Measurements from ENCODE around the gene CHD2.

Gene CHD2

DNA sequence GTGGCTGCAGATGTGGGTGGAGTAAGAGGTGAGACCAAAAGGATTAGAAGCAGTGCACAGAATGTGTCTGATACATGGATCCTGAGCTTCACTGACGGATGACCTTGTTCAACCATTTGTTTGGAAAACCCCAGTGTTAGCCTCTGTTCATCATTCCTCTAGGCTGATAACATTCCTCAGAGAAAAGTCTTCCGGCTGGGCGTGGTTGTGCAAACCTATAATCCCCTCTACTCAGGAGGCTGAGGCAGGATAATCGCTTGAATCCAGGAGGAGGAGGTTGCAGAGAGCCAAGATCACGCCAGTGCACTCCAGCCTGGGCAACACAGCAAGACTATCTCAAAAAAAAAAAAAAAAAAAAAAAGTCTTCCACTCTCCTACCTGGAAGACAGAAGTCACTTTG, 23.1 kb upstream of the CHD2 start:
- TF ChIP-seq, protein P1, sequence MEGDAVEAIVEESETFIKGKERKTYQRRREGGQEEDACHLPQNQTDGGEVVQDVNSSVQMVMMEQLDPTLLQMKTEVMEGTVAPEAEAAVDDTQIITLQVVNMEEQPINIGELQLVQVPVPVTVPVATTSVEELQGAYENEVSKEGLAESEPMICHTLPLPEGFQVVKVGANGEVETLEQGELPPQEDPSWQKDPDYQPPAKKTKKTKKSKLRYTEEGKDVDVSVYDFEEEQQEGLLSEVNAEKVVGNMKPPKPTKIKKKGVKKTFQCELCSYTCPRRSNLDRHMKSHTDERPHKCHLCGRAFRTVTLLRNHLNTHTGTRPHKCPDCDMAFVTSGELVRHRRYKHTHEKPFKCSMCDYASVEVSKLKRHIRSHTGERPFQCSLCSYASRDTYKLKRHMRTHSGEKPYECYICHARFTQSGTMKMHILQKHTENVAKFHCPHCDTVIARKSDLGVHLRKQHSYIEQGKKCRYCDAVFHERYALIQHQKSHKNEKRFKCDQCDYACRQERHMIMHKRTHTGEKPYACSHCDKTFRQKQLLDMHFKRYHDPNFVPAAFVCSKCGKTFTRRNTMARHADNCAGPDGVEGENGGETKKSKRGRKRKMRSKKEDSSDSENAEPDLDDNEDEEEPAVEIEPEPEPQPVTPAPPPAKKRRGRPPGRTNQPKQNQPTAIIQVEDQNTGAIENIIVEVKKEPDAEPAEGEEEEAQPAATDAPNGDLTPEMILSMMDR (conservative IDR thresholded peaks at IDR 0.05; ENCODE audit: low read depth, low read length): no peak
- no peak for DNase-seq (ENCODE audit: low read depth)
- H3K4me3 ChIP-seq (ENCODE audit: low read depth, low read length): no peak overlapping the region

GRCh38 chr15:92877416-92877815, 22.7 kb upstream of the CHD2 start:
- no peak for DNase-seq (ENCODE audit: low read depth)
- TF ChIP-seq, protein P1 (conservative IDR thresholded peaks at IDR 0.05; ENCODE audit: low read depth, low read length): no peak
- no peak overlapping the region for H3K4me3 ChIP-seq (ENCODE audit: low read depth, low read length)

DNA sequence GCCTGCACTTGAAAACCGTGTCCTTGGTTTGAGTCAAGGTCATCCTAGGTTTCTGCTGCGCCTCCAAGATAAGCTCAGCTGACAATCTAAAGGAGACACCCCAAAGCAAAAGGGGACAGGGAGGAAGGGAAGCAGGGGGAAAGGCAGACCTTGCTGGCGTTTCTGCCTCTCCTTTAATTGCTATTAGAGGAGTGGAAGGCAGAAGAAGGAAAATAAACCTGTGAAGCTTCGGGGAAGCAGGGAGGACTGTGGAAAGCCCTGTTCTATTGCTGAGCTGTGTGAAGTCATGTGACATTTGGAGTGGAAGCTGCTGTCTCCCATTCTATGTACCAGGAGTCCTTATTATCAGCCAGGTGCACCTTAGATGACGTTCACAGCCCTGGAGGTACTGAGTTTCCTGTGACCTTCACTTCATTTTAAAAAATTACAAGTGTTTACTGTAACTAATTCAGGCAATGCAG, 21.5 kb upstream of the CHD2 start:
- TF ChIP-seq, protein P1 (conservative IDR thresholded peaks at IDR 0.05; ENCODE audit: low read depth, low read length): no peak
- H3K4me3 ChIP-seq (ENCODE audit: low read depth, low read length): no peak overlapping the region
- no peak for DNase-seq (ENCODE audit: low read depth)

DNA sequence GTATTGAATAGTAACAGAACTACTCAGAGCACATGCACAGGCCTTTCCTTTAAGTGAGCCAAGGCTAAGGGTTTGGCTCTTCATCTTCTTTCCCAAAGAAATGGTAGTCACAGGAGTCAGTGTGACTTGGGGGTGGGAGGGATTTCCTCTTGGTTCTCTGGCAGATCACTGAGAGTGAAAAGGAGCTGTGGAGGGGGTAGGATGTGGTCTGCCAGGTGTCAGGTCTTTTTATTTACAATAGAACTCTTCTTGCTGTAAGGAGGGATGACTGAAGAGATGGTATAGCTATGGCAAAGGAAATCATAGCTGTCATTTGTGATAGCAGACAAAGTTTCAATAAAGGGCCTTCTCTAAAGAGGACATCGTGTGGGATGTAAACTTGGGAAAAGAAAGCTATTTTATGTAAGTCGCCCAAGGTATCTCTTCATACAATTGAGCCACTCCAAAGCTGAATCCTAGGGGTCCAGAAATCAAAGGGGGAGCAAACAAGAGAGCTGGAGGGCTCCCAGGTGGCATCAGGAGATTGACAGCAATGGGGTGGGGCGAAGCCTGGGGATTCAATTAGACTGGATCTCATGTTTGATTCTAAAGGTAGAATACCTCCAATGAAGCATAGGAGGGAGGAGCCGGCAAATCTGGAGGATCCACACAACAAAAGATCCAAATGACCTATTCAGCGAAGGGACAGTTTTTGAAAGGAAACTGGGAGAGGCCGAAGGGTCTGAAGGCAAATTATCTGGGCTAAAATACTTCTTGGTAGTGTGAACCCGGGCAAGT, 20.0 kb upstream of the CHD2 start:
- H3K4me3 ChIP-seq (ENCODE audit: low read depth, low read length): no peak overlapping the region

DNA sequence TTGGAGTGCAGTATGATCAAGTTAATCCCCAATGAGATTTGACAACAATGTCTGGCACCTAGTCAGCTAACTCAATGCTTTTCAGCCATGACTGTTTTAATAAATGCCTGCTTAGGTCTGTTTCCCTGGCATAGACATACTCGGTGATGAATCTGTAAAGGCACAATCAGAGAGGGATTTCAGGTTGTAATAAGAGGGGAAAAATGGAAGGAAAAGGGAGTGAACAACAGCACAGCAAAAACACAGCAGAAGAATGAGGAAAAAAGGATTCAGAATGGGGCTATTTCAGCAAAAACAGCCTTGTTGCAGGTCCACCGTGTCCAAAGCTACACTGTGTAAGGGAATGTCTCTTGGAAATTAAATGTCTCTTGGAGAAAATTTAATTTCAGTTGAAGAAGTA, 19.3 kb upstream of the CHD2 start:
- TF ChIP-seq, protein P1 (conservative IDR thresholded peaks at IDR 0.05; ENCODE audit: low read depth, low read length): no peak
- no peak overlapping the region for H3K4me3 ChIP-seq (ENCODE audit: low read depth, low read length)
- no peak for DNase-seq (ENCODE audit: low read depth)

More for the DNA sequence above, 20.0 kb upstream of the CHD2 start:
- DNase-seq (ENCODE audit: low read depth): no peak
- TF ChIP-seq, protein P1 (conservative IDR thresholded peaks at IDR 0.05; ENCODE audit: low read depth, low read length): no peak

- TF ChIP-seq, protein P1 (conservative IDR thresholded peaks at IDR 0.05; ENCODE audit: low read depth, low read length): no peak
- H3K4me3 ChIP-seq (ENCODE audit: low read depth, low read length): no peak overlapping the region
- peak; percentile 36 for DNase-seq (ENCODE audit: low read depth)
These were observed 18.8 kb upstream of the CHD2 start for GRCh38 chr15:92881211-92881754.

Data from choroid plexus epithelial cell (primary cell).